ENCODE results near the gene SOD2.
A peak's percentile ranks its signal among the peaks of the same experiment; 100 is the strongest.
"Not testable (repeated sequence)": the region's sequence is repeated elsewhere in the genome, so short reads cannot be mapped to it uniquely, and the experiment has no call there.

Gene SOD2

GRCh38 chr6:159693894-159694545 is 979 bp upstream of the SOD2 start:
- H3K27me3 ChIP-seq (ENCODE audit: control insufficient read depth, insufficient read depth, low read length): no peaks in the 10 kb centered on the region
- no peak for DNase-seq (ENCODE audit: low read depth, low spot score)
- peak overlapping the region; percentile 67; the same call in 1 of the 2 replicates for H3K4me3 ChIP-seq (ENCODE audit: low read length)
- H3K27ac ChIP-seq (ENCODE audit: low read length): no peak overlapping the region
- H3K36me3 ChIP-seq (ENCODE audit: control insufficient read depth, insufficient read depth, low read length): no peaks in the 10 kb centered on the region
- H3K9me3 ChIP-seq (ENCODE audit: control insufficient read depth, insufficient read depth, low read length): no peaks in the 10 kb centered on the region
- no CpG with 5 or more reads among the region's 14 CpGs for WGBS (ENCODE audit: insufficient coverage, insufficient read length)
- peaks cover 7% of the 10 kb centered on the region for H3K4me1 ChIP-seq (ENCODE audit: control insufficient read depth, insufficient read depth, low read length)

- no peak for DNase-seq (ENCODE audit: low read depth, low spot score)
- H3K27ac ChIP-seq (ENCODE audit: low read length): no peak overlapping the region
- H3K4me1 ChIP-seq (ENCODE audit: control insufficient read depth, insufficient read depth, low read length): peaks cover 7% of the 10 kb centered on the region
- H3K9me3 ChIP-seq (ENCODE audit: control insufficient read depth, insufficient read depth, low read length): no peaks in the 10 kb centered on the region
- no peaks in the 10 kb centered on the region for H3K27me3 ChIP-seq (ENCODE audit: control insufficient read depth, insufficient read depth, low read length)
- no CpG with 5 or more reads among the region's 66 CpGs for WGBS (ENCODE audit: insufficient coverage, insufficient read length)
- H3K4me3 ChIP-seq (ENCODE audit: low read length): peak overlapping the region; percentile 67
- no peaks in the 10 kb centered on the region for H3K36me3 ChIP-seq (ENCODE audit: control insufficient read depth, insufficient read depth, low read length)
These were observed 526 bp downstream of the SOD2 start for GRCh38 chr6:159692303-159693127.

GRCh38 chr6:159691963-159692287 is 1.1 kb downstream of the SOD2 start:
- no peaks in the 10 kb centered on the region for H3K9me3 ChIP-seq (ENCODE audit: control insufficient read depth, insufficient read depth, low read length)
- H3K36me3 ChIP-seq (ENCODE audit: control insufficient read depth, insufficient read depth, low read length): no peaks in the 10 kb centered on the region
- peak overlapping the region; percentile 10; the same call in 1 of the 2 replicates for H3K4me3 ChIP-seq (ENCODE audit: low read length)
- H3K4me1 ChIP-seq (ENCODE audit: control insufficient read depth, insufficient read depth, low read length): peaks cover 7% of the 10 kb centered on the region
- WGBS (ENCODE audit: insufficient coverage, insufficient read length): no CpG with 5 or more reads among the region's 7 CpGs
- no peak for DNase-seq (ENCODE audit: low read depth, low spot score)
- H3K27me3 ChIP-seq (ENCODE audit: control insufficient read depth, insufficient read depth, low read length): no peaks in the 10 kb centered on the region
- H3K27ac ChIP-seq (ENCODE audit: low read length): no peak overlapping the region

- H3K27ac ChIP-seq (ENCODE audit: low read length): no peak overlapping the region
- H3K4me3 ChIP-seq (ENCODE audit: low read length): no peak overlapping the region
- DNase-seq (ENCODE audit: low read depth, low spot score): no peak
- H3K27me3 ChIP-seq (ENCODE audit: control insufficient read depth, insufficient read depth, low read length): no peaks in the 10 kb centered on the region
- H3K36me3 ChIP-seq (ENCODE audit: control insufficient read depth, insufficient read depth, low read length): 0 out of 2 replicates have a peak, but pooled peaks cover 2% of the 10 kb centered on the region
- 100% methylated on average over 6 of the region's 11 CpGs for WGBS (ENCODE audit: insufficient coverage, insufficient read length)
- no peaks in the 10 kb centered on the region for H3K9me3 ChIP-seq (ENCODE audit: control insufficient read depth, insufficient read depth, low read length)
- H3K4me1 ChIP-seq (ENCODE audit: control insufficient read depth, insufficient read depth, low read length): peaks cover 7% of the 10 kb centered on the region
These were observed 1.7 kb downstream of the SOD2 start for GRCh38 chr6:159691133-159691962.

- not testable (repeated sequence) for DNase-seq (ENCODE audit: low read depth, low spot score); H3K4me1 ChIP-seq (ENCODE audit: control insufficient read depth, insufficient read depth, low read length); H3K36me3 ChIP-seq (ENCODE audit: control insufficient read depth, insufficient read depth, low read length); H3K4me3 ChIP-seq (ENCODE audit: low read length); H3K27ac ChIP-seq (ENCODE audit: low read length); H3K27me3 ChIP-seq (ENCODE audit: control insufficient read depth, insufficient read depth, low read length); H3K9me3 ChIP-seq (ENCODE audit: control insufficient read depth, insufficient read depth, low read length)
- no CpG with 5 or more reads among the region's 13 CpGs for WGBS (ENCODE audit: insufficient coverage, insufficient read length)
These were observed 2.9 kb downstream of the SOD2 start for GRCh38 chr6:159690135-159690534.

- H3K4me3 ChIP-seq (ENCODE audit: low read length): no peak overlapping the region
- no CpG with 5 or more reads among the region's 6 CpGs for WGBS (ENCODE audit: insufficient coverage, insufficient read length)
- no peaks in the 10 kb centered on the region for H3K27me3 ChIP-seq (ENCODE audit: control insufficient read depth, insufficient read depth, low read length)
- no peaks in the 10 kb centered on the region for H3K9me3 ChIP-seq (ENCODE audit: control insufficient read depth, insufficient read depth, low read length)
- no peak for DNase-seq (ENCODE audit: low read depth, low spot score)
- peaks cover 5% of the 10 kb centered on the region for H3K4me1 ChIP-seq (ENCODE audit: control insufficient read depth, insufficient read depth, low read length)
- no peak overlapping the region for H3K27ac ChIP-seq (ENCODE audit: low read length)
- 0 out of 2 replicates have a peak, but pooled peaks cover 2% of the 10 kb centered on the region for H3K36me3 ChIP-seq (ENCODE audit: control insufficient read depth, insufficient read depth, low read length)
These were observed 4.0 kb downstream of the SOD2 start for GRCh38 chr6:159689001-159689400.

- peaks cover 4% of the 10 kb centered on the region for H3K4me1 ChIP-seq (ENCODE audit: control insufficient read depth, insufficient read depth, low read length)
- no peaks in the 10 kb centered on the region for H3K27me3 ChIP-seq (ENCODE audit: control insufficient read depth, insufficient read depth, low read length)
- DNase-seq (ENCODE audit: low read depth, low spot score): no peak
- no peaks in the 10 kb centered on the region for H3K9me3 ChIP-seq (ENCODE audit: control insufficient read depth, insufficient read depth, low read length)
- WGBS (ENCODE audit: insufficient coverage, insufficient read length): no CpG with 5 or more reads among the region's 5 CpGs
- no peak overlapping the region for H3K4me3 ChIP-seq (ENCODE audit: low read length)
- no peak overlapping the region for H3K27ac ChIP-seq (ENCODE audit: low read length)
- peaks cover 6% of the 10 kb centered on the region; the same call in 1 of the 2 replicates for H3K36me3 ChIP-seq (ENCODE audit: control insufficient read depth, insufficient read depth, low read length)
These were observed 4.7 kb downstream of the SOD2 start for GRCh38 chr6:159688266-159688905.

GRCh38 chr6:159687341-159687740 is 5.7 kb downstream of the SOD2 start:
- no peak for DNase-seq (ENCODE audit: low read depth, low spot score)
- H3K4me1 ChIP-seq (ENCODE audit: control insufficient read depth, insufficient read depth, low read length): peaks cover 4% of the 10 kb centered on the region
- no peak overlapping the region for H3K27ac ChIP-seq (ENCODE audit: low read length)
- H3K27me3 ChIP-seq (ENCODE audit: control insufficient read depth, insufficient read depth, low read length): no peaks in the 10 kb centered on the region
- no CpG with 5 or more reads among the region's 9 CpGs for WGBS (ENCODE audit: insufficient coverage, insufficient read length)
- H3K9me3 ChIP-seq (ENCODE audit: control insufficient read depth, insufficient read depth, low read length): no peaks in the 10 kb centered on the region
- H3K4me3 ChIP-seq (ENCODE audit: low read length): no peak overlapping the region
- peaks cover 6% of the 10 kb centered on the region; the same call in 1 of the 2 replicates for H3K36me3 ChIP-seq (ENCODE audit: control insufficient read depth, insufficient read depth, low read length)

- no peak overlapping the region for H3K4me3 ChIP-seq (ENCODE audit: low read length)
- H3K27me3 ChIP-seq (ENCODE audit: control insufficient read depth, insufficient read depth, low read length): no peaks in the 10 kb centered on the region
- WGBS (ENCODE audit: insufficient coverage, insufficient read length): no CpG with 5 or more reads among the region's 3 CpGs
- no peaks in the 10 kb centered on the region for H3K9me3 ChIP-seq (ENCODE audit: control insufficient read depth, insufficient read depth, low read length)
- H3K27ac ChIP-seq (ENCODE audit: low read length): no peak overlapping the region
- peaks cover under 1% of the 10 kb centered on the region; the same call in 1 of the 2 replicates for H3K4me1 ChIP-seq (ENCODE audit: control insufficient read depth, insufficient read depth, low read length)
- H3K36me3 ChIP-seq (ENCODE audit: control insufficient read depth, insufficient read depth, low read length): peaks cover 6% of the 10 kb centered on the region; the same call in 1 of the 2 replicates
- no peak for DNase-seq (ENCODE audit: low read depth, low spot score)
These were observed 6.3 kb downstream of the SOD2 start for GRCh38 chr6:159686703-159687102.

- Histone ChIP-seq H3K36me3 (ENCODE audit: control insufficient read depth, insufficient read depth, low read length) (peaks cover 6% of the 10 kb centered on the region; the same call in 1 of the 2 replicates), H3K27ac (ENCODE audit: low read length) (no peak overlapping the region), H3K4me3 (ENCODE audit: low read length) (no peak overlapping the region), H3K9me3 (ENCODE audit: control insufficient read depth, insufficient read depth, low read length) (no peaks in the 10 kb centered on the region), H3K4me1 (ENCODE audit: control insufficient read depth, insufficient read depth, low read length) (no peaks in the 10 kb centered on the region), H3K27me3 (ENCODE audit: control insufficient read depth, insufficient read depth, low read length) (no peaks in the 10 kb centered on the region)
- WGBS (ENCODE audit: insufficient coverage, insufficient read length): no CpG with 5 or more reads among the region's 5 CpGs
- DNase-seq (ENCODE audit: low read depth, low spot score): no peak
These were observed 7.0 kb downstream of the SOD2 start for GRCh38 chr6:159686040-159686439.
